ENCODE measurements around the gene LIPM. TPM values are rescaled to one million over a fixed set of nuclear protein-coding genes. Genes with fewer than 3 reads are reported as not detected.

The LIPM gene
- polyA plus RNA-seq, 2 of the 4 experiments (the other 2 are of a cell fraction), result not detected

DNA sequence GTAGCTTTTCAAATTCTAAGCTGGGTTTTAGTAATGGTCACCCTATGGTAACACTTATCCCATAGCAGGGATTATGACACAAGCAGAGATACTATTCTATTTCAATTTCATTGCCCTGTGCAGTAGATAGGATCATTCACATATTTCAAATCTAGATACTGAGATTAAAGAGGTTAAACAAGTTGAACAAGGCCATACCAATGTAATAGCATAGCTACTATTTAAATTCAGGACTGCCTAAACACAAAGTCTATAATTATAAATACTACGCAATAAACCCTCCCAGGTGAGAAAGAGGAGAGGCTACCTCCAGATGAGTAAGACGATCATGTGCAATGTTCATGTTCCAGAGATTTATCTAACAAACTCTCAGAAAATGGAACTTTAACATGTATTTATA lies 1.1 kb downstream of the LIPM start (continued):
- TF ChIP-seq CHD2 (IDR thresholded peaks at IDR 0.05; ENCODE audit: low read length, partially characterized antibody), result no peak
- TF ChIP-seq SREBF2 (IDR thresholded peaks at IDR 0.05), result no peak
- TF ChIP-seq, protein P1, sequence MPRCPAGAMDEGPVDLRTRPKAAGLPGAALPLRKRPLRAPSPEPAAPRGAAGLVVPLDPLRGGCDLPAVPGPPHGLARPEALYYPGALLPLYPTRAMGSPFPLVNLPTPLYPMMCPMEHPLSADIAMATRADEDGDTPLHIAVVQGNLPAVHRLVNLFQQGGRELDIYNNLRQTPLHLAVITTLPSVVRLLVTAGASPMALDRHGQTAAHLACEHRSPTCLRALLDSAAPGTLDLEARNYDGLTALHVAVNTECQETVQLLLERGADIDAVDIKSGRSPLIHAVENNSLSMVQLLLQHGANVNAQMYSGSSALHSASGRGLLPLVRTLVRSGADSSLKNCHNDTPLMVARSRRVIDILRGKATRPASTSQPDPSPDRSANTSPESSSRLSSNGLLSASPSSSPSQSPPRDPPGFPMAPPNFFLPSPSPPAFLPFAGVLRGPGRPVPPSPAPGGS (IDR thresholded peaks at IDR 0.05), result no peak
- TF ChIP-seq, protein P2, sequence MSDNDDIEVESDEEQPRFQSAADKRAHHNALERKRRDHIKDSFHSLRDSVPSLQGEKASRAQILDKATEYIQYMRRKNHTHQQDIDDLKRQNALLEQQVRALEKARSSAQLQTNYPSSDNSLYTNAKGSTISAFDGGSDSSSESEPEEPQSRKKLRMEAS (IDR thresholded peaks at IDR 0.05), result no peak

DNA sequence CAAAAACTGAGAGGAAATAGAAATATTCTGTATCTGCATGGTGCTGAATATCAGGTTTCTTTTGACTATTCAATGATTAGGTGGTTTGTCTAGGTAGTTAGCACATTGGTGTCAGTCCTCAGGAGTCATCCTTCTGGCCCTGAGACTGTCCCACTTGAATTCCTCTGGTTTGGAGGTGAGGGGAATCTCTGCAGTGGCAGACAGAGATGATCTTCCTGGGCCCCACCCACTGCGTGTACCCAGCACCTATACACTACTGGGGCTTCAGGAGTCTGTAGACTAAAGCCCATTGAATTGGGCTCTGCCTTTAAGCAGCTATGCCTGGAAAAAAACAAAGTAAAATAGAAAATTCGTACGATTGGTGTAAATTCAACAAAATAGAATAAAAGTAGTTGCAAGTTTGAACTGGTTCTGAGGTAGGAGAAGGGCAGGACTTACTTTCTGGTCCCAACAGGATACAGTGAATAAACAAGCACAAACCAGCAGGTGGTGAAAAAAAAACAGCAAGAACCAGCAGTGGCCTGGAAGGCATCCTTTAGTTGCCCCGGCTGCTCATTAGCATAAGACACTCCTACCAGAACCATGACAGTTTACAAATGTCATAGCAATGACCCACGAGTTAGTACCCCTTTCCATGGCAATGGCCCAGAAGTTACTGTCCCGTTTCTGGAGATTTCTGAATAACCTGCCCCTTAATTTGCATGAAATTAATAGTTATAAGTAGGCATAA lies 1.7 kb downstream of the LIPM start:
- CTCF ChIA-PET, result interaction anchor here (1.0 to 2.1 kb wide), 6 partner anchors 10 to 239 kb away, joined by 3 to 5 read pairs (median 4); partner anchors contain the start of gene RNLS
- no peak overlapping the region for H3K4me2 ChIP-seq
- no peak for ATAC-seq

More for the DNA sequence above, 1.7 kb downstream of the LIPM start:
- Histone ChIP-seq H3K4me1 (peaks cover 5% of the 10 kb centered on the region; the same call in 1 of the 3 replicates), H3K27ac (no peak overlapping the region), H3K9me3 (no peaks in the 10 kb centered on the region), H3K4me3 (no peak overlapping the region)
- FAIRE-seq, result no peak
- DNase-seq (ENCODE audit: low read depth in 1 of 2, low spot score in 1 of 2), result no peak
- 52% methylated on average over 6 of the region's 6 CpGs for WGBS (ENCODE audit: missing lambda C conversion rate)
- TF ChIP-seq RARB (CRISPR knock-in tag; IDR thresholded peaks at IDR 0.05) (no peak), MAFK (IDR thresholded peaks at IDR 0.05; ENCODE audit: partially characterized antibody) (no peak), CBX2 (IDR thresholded peaks at IDR 0.05; ENCODE audit: borderline replicate concordance, low read depth) (no peak), RCOR1 (IDR thresholded peaks at IDR 0.05; ENCODE audit: low read depth, low read length) (no peak), JUN (IDR thresholded peaks at IDR 0.05) (no peak), TP53 (CRISPR knock-in tag; IDR thresholded peaks at IDR 0.05) (no peak), ZC3H11A (IDR thresholded peaks at IDR 0.05) (no peak), ZNF302 (CRISPR knock-in tag; IDR thresholded peaks at IDR 0.05) (no peak), MYC (IDR thresholded peaks at IDR 0.05; ENCODE audit: borderline replicate concordance, low read length) (no peak), TFCP2L1 (CRISPR knock-in tag; IDR thresholded peaks at IDR 0.05) (no peak), HOXB13 (CRISPR knock-in tag; IDR thresholded peaks at IDR 0.05; ENCODE audit: low read depth) (no peak), ZSCAN20 (CRISPR knock-in tag; IDR thresholded peaks at IDR 0.05) (no peak)
- TF ChIP-seq, protein P3, sequence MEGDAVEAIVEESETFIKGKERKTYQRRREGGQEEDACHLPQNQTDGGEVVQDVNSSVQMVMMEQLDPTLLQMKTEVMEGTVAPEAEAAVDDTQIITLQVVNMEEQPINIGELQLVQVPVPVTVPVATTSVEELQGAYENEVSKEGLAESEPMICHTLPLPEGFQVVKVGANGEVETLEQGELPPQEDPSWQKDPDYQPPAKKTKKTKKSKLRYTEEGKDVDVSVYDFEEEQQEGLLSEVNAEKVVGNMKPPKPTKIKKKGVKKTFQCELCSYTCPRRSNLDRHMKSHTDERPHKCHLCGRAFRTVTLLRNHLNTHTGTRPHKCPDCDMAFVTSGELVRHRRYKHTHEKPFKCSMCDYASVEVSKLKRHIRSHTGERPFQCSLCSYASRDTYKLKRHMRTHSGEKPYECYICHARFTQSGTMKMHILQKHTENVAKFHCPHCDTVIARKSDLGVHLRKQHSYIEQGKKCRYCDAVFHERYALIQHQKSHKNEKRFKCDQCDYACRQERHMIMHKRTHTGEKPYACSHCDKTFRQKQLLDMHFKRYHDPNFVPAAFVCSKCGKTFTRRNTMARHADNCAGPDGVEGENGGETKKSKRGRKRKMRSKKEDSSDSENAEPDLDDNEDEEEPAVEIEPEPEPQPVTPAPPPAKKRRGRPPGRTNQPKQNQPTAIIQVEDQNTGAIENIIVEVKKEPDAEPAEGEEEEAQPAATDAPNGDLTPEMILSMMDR (IDR thresholded peaks at IDR 0.05), result no peak
- TF ChIP-seq, protein P4, sequence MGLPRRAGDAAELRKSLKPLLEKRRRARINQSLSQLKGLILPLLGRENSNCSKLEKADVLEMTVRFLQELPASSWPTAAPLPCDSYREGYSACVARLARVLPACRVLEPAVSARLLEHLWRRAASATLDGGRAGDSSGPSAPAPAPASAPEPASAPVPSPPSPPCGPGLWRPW (IDR thresholded peaks at IDR 0.05), result no peak
- TF ChIP-seq, protein P1 (IDR thresholded peaks at IDR 0.05), result no peak
- TF ChIP-seq, protein P5, sequence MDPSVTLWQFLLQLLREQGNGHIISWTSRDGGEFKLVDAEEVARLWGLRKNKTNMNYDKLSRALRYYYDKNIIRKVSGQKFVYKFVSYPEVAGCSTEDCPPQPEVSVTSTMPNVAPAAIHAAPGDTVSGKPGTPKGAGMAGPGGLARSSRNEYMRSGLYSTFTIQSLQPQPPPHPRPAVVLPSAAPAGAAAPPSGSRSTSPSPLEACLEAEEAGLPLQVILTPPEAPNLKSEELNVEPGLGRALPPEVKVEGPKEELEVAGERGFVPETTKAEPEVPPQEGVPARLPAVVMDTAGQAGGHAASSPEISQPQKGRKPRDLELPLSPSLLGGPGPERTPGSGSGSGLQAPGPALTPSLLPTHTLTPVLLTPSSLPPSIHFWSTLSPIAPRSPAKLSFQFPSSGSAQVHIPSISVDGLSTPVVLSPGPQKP (IDR thresholded peaks at IDR 0.05; ENCODE audit: low read depth, low read length), result no peak
- TF ChIP-seq, protein P6, sequence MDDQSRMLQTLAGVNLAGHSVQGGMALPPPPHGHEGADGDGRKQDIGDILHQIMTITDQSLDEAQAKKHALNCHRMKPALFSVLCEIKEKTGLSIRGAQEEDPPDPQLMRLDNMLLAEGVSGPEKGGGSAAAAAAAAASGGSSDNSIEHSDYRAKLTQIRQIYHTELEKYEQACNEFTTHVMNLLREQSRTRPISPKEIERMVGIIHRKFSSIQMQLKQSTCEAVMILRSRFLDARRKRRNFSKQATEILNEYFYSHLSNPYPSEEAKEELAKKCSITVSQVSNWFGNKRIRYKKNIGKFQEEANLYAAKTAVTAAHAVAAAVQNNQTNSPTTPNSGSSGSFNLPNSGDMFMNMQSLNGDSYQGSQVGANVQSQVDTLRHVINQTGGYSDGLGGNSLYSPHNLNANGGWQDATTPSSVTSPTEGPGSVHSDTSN (IDR thresholded peaks at IDR 0.05), result no peak
- POLR2A ChIA-PET, result no interaction called here
